Tibial nerve (tissue), 4 donors: Measurements from ENCODE around the gene MEDAG.

Experiments
- EP300 ChIP-seq, 2 donors: sonication (generic); formaldehyde crosslinking; IDR thresholded peaks; one replicate each; pipeline ENCODE4 v1.6.1; 2017; ENCODE audit warnings: antibody characterized with exemption in 2 of 2, mild to moderate bottlenecking in 1 of 2
- POLR2A ChIP-seq, 2 donors: fragments of 450-650 bp; IDR thresholded peaks; one replicate each; pipeline ENCODE4 v1.6.1; 2017; ENCODE audit warnings: antibody characterized with exemption in 2 of 2, mild to moderate bottlenecking in 2 of 2, moderate library complexity in 2 of 2
- TF ChIP-seq, protein P1 (sequence below), 5 experiments: fragments of 200-600 bp in 3 of 5; fragments of 450-650 bp in 2 of 5; sonication (generic) in 3 of 5; IDR thresholded peaks; one replicate each; pipeline ENCODE4 v1.5.1; 2016 to 2019; ENCODE audit warnings: antibody characterized with exemption in 5 of 5, mild to moderate bottlenecking in 3 of 5, moderate library complexity in 2 of 5

DNA sequence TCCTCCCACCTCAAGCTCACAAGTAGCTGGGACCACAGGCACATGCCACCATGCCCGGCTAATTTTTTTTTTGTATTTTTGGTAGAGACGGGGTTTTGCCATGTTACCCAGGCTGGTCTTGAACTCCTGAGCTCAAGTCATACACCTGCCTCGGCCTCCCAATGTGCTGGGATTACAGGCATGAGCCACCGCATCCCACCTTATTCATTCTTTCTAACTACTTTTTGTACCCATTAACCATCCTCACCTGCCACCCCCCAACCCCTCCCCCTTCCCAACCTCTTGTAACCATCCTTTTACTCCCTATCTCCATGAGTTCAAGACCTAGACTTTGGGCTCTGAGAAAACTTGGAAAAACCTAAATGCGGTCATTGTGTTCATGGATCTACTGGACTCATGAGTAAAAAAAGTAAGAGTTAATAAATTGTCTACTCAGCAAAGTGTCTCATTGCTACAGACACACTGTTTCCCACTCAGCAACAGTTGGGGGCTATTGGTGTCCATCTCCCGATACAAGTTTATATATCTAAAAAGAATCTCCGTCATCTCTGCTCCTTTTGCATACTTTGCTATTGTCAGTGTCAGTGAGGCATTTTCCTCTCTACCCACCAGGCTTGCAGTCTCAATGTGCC lies 44.1 kb upstream of the MEDAG start:
- TF ChIP-seq, protein P1, sequence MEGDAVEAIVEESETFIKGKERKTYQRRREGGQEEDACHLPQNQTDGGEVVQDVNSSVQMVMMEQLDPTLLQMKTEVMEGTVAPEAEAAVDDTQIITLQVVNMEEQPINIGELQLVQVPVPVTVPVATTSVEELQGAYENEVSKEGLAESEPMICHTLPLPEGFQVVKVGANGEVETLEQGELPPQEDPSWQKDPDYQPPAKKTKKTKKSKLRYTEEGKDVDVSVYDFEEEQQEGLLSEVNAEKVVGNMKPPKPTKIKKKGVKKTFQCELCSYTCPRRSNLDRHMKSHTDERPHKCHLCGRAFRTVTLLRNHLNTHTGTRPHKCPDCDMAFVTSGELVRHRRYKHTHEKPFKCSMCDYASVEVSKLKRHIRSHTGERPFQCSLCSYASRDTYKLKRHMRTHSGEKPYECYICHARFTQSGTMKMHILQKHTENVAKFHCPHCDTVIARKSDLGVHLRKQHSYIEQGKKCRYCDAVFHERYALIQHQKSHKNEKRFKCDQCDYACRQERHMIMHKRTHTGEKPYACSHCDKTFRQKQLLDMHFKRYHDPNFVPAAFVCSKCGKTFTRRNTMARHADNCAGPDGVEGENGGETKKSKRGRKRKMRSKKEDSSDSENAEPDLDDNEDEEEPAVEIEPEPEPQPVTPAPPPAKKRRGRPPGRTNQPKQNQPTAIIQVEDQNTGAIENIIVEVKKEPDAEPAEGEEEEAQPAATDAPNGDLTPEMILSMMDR (IDR thresholded peaks at IDR 0.05): no peak
- no peak for TF ChIP-seq POLR2A (IDR thresholded peaks at IDR 0.05)
- TF ChIP-seq EP300 (IDR thresholded peaks at IDR 0.05): no peak
